BJ (cell line): Measurements from ENCODE around the gene VPS37D. TPM values are rescaled to one million over a fixed set of nuclear protein-coding genes. Genes with fewer than 3 reads are reported as not detected.

Experiments
- CTCF ChIA-PET: fragments of 350-600 bp; formaldehyde crosslinking; extraction: SDS; loops from one replicate; lab custom pipeline; 2021; ENCODE audit warnings: antibody characterized with exemption, inconsistent platforms; lab: Yijun Ruan, JAX
- POLR2A ChIA-PET: fragments of 300-600 bp; sonication (Branson Sonifier 250); formaldehyde crosslinking; extraction: SDS; loops from one replicate; lab custom pipeline; 2021; ENCODE audit warnings: antibody characterized with exemption; lab: Charles Lee
- DNase-seq: peaks from one replicate; pipeline ENCODE4 v3.0.0-alpha.2; 2011; ENCODE audit warnings: low read depth
- H3K27me3 ChIP-seq: 2 replicates; pipeline ENCODE4 v1.6.0; 2011; ENCODE audit warnings: low read length; ENCODE audit not compliant: control insufficient read depth, insufficient read depth
- H3K36me3 ChIP-seq: 2 replicates; pipeline ENCODE4 v1.5.1; 2011; ENCODE audit warnings: low read length; ENCODE audit not compliant: control insufficient read depth, insufficient read depth
- H3K4me3 ChIP-seq: 2 replicates; pipeline ENCODE4 v1.5.1; 2011; ENCODE audit warnings: low read depth, mild to moderate bottlenecking, control low read depth, low read length
- CTCF ChIP-seq: IDR thresholded peaks from 2 replicates; pipeline ENCODE4 v1.5.1; 2011; ENCODE audit warnings: low read depth, mild to moderate bottlenecking, control low read depth, inconsistent platforms, low read length, moderate library complexity; ENCODE audit not compliant: insufficient read depth
- polyA plus RNA-seq: library from polyadenylated mRNA; depleted of rRNA; stranded (reverse); fragments of >200 nt; gene quantifications from 2 replicates; pipeline ENCODE4 v1.2.3, GENCODE V29; 2011

Gene VPS37D
- polyA plus RNA-seq, 1 experiment = 3.3 TPM

- ChIA-PET POLR2A (no interaction called here), CTCF (interaction anchor here (1.1 to 2.1 kb wide), 2 partner anchors 20 to 99 kb away, joined by 3 to 11 read pairs; no protein-coding TSS in a partner anchor)
- H3K27me3 ChIP-seq = peaks cover 39% of the 10 kb centered on the region
- no peak overlapping the region for H3K4me3 ChIP-seq
- H3K36me3 ChIP-seq = no peaks in the 10 kb centered on the region
- DNase-seq = no peak
- peak; percentile 28 for TF ChIP-seq CTCF
These were observed 40.8 kb upstream of the VPS37D start for GRCh38 chr7:73626814-73627213.

- no peak overlapping the region for H3K4me3 ChIP-seq
- ChIA-PET CTCF (interaction anchor here (0.6 to 2.7 kb wide), 18 partner anchors 8 to 227 kb away, joined by 3 to 13 read pairs (median 4); partner anchors contain the start of genes STX1A and VPS37D), POLR2A (no interaction called here)
- peaks cover 31% of the 10 kb centered on the region for H3K27me3 ChIP-seq
- DNase-seq = no peak
- no peaks in the 10 kb centered on the region for H3K36me3 ChIP-seq
- TF ChIP-seq CTCF = no peak
These were observed 39.1 kb upstream of the VPS37D start for GRCh38 chr7:73628504-73628903.

- no peak for TF ChIP-seq CTCF
- CTCF ChIA-PET = interaction anchor here (0.6 to 1.2 kb wide), 2 partner anchors 10 to 36 kb away, joined by 3 to 4 read pairs; partner anchors contain the start of gene VPS37D
- POLR2A ChIA-PET = no interaction called here
These were observed 36.1 kb upstream of the VPS37D start for GRCh38 chr7:73631558-73631957.

GRCh38 chr7:73633323-73633722, 34.3 kb upstream of the VPS37D start:
- Histone ChIP-seq H3K4me3 (no peak overlapping the region), H3K36me3 (no peaks in the 10 kb centered on the region), H3K27me3 (peaks cover 6% of the 10 kb centered on the region)
- POLR2A ChIA-PET = no interaction called here
- CTCF ChIA-PET = interaction anchor here (0.6 to 0.7 kb wide), 2 partner anchors 9 to 13 kb away, joined by 3 to 4 read pairs; no protein-coding TSS in a partner anchor
- TF ChIP-seq CTCF = no peak
- no peak for DNase-seq

More at GRCh38 chr7:73631558-73631957, 36.1 kb upstream of the VPS37D start:
- H3K36me3 ChIP-seq = no peaks in the 10 kb centered on the region
- H3K27me3 ChIP-seq = peaks cover 16% of the 10 kb centered on the region
- no peak overlapping the region for H3K4me3 ChIP-seq
- DNase-seq = no peak

- ChIA-PET POLR2A (no interaction called here), CTCF (no interaction called here)
- no peaks in the 10 kb centered on the region for H3K36me3 ChIP-seq
- DNase-seq = no peak
- no peak overlapping the region for H3K4me3 ChIP-seq
- peaks cover 2% of the 10 kb centered on the region for H3K27me3 ChIP-seq
- TF ChIP-seq CTCF = no peak
These were observed 33.8 kb upstream of the VPS37D start for GRCh38 chr7:73633844-73634243.
